ENCODE data around the gene MCUB.

The MCUB gene

GRCh38 chr4:109683621-109684253, 123.7 kb downstream of the MCUB start:
- no peak for DNase-seq

GRCh38 chr4:109684727-109685126, 124.7 kb downstream of the MCUB start:
- no peak for DNase-seq

DNA sequence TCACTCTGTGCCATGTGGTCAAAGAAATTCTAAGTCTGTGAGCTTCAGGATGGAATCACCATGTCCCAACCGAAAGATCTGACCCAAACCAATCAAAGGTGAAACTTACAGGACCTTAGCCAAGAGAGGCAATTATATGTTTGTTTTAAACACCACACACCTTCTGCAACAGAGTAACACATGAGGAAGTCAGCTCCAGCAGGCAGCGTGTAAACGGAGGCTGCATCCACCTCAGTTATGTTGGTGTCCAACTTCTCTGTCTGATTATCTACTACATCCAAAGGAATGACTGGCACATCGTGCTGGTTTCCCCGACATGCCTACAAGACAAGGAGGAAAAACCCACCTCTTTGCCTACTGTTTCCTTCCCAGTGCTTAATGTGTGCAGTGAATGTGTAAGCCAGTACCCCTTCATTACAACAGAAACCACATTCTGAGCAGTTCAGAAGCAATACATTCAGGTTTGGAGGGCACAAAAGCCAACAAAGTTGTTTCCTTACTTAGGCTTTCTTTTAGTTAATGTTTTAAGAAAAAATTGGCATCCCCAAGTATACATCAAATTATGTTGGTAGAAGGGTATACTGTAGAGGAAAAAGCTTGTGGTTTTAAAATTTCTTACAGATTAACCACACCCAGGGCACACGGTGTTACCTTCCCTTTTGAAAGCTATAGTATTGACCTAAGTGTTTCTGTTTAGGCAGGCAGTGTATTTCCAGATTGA, 130.8 kb downstream of the MCUB start:
- DNase-seq: no peak

DNA sequence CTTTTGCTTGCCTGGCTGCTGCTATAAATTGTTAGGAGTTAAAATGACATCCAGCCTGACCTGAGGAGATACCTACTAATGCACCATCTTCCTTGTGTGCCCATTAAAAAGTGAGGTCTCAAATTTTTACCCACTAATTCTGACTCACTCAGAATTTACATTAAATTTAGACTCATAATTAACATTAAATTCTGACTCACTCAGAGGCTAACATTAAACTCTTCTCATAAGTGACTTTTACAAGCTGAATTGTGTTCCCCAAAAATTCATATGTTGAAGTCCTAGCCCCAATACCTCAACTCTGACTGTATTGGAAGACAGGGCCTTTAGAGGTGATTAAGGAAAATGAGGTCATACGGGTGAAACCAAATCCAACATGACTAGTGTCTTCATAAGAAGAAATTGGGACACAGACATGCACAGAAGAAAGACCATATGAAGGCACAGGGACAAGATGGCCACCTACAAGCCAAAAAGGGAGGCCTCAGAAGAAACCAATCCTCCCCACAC, 131.4 kb downstream of the MCUB start:
- DNase-seq: no peak

- DNase-seq: no peak
Observed at GRCh38 chr4:109698656-109699055, 138.6 kb downstream of the MCUB start.

DNA sequence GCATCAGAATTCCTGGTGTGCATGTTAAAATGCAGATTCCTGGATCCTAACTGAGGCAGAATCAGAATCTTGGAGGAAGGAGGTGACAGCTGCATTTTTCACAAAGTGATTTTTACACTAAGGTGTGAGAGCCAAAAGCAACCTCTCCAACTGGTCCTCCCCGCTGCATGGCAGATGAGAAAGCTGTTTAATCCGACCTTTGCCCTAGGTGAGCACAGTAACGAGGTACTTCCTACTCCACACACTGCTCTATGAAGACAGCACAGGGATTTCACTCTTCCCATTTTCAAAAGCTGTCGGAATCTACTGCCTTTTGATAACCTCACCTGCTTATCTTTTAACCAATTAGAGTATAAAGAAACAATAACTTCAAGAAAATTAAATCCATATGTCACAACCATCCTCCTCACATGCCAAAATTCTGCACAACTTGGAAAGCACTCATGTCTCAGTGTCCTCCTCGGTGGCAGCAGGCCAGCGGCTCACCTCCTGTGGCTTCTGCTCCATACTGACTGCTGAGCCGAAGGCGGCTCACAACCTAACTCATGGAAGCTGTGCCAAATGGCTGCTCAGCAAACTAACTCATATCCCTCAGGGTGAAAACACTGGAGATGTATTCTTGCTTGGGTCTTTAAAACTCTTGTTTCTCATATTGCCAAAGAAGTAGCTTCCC, 139.6 kb downstream of the MCUB start:
- DNase-seq: peak; percentile 11

GRCh38 chr4:109701566-109702410, 141.7 kb downstream of the MCUB start:
- DNase-seq: peak; percentile 18

DNA sequence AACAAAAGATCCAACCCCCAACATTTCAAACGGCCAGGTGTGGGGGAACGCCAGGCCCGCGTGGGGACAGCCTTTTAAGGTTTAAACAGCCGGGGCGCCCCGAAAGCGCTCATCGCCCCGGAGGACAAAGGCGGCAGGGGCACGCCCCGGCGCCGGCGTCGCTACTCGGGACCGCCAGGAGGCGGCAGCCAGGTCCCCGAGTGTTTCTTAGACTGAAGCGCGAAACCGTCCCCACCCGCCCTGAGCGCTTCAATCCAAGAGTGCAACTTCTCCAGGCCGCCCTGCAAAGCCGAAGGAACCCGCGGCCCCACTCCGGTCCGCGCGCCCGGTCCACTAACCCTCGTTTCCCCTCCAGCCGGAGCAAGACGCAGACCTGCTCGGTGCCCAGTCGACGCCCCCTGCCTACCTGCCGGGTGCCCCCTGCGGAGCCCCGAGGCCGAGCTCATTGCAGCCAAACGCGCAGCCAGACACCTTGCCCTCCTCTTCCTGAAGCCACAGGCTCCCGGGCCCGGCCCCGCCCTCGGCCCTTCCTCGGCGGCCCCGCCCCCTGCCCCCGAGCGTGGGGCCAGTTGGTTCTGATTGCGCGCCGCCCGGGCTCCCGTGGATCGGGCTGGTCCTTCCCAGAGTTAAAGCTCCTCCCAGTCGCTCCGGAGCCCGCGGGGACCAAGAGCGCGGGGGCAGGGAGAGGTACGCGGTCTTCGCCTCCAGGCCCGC, 143.1 kb downstream of the MCUB start, which contains the start of gene CASP6:
Gene CASP6, minus strand, starts transcription at position 496 of the 714 bp plus-strand sequence. Its CDS starts 50 bp downstream, at position 446.
- DNase-seq: peak; percentile 86

DNA sequence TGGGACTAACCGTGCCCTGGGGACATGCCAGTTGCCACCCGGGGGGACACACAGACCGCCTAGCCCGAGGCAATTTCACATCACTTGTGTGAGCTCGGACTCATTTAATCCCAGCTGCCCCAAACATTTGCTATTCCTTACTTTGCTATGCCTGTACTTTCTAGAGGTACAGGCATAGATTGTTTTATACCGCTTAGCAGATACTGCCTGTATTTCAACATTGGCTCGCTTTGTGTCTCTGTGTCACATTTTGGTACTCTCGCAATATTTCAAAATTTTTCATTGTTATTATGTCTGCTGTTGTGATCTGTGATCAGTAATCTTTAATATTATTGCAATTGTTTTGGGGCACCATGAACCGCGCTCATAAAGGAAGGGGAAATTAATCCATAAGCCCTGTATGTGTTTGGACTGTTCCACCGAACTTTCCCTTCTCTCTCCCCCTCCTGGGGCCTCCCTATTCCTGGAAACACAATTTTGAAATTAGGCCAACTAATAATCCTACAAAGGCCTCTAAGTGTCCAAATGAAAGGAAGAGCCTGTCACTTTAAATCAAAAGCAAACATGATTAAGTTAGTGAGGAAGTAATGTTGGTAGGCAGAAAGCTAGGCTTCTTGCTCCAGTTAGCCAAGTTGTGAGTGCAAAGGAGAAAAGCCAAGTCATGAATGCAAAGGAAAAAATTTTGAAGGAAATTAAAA, 143.8 kb downstream of the MCUB start:
- peak; percentile 37 for DNase-seq

GRCh38 chr4:109708435-109708834, 148.4 kb downstream of the MCUB start:
- DNase-seq: no peak

- DNase-seq: no peak
Observed at GRCh38 chr4:109708990-109709389, 148.9 kb downstream of the MCUB start.

DNA sequence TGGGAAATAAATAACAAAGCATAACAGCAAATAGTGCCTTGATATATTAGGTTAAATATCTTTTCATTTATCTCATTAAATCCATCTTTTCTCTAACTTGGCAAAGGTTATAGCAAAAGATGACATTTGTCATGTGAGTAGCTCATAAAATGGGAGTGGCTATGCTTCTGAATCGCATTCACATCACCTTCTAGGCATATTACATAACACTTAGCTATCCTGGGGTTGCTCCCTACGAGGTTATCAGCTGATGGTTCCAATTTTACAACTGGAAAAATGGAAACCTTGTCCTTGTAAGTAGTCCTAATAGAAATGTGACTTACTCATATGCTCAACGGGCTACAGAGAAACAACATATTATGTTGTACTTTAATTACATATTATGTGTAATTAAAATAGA, 153.5 kb downstream of the MCUB start:
- DNase-seq: no peak

DNA sequence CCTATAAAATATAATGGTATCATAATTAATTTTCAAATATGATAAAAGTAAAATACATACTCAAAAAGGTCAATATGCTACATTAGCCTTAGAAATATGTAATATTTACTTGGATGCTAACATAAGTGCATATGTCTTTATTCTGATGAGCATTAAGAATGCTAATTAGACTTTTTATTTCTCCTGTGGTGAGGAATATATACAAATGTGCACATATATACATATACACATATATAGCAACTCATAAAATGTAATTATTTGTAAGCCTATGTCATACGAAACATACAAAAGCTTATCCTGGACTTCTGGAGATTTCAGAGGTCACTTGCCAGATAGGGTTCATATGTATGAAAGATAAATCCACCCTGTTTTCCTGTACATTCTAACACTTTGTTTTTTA, 158.7 kb downstream of the MCUB start:
- no peak for DNase-seq

DNA sequence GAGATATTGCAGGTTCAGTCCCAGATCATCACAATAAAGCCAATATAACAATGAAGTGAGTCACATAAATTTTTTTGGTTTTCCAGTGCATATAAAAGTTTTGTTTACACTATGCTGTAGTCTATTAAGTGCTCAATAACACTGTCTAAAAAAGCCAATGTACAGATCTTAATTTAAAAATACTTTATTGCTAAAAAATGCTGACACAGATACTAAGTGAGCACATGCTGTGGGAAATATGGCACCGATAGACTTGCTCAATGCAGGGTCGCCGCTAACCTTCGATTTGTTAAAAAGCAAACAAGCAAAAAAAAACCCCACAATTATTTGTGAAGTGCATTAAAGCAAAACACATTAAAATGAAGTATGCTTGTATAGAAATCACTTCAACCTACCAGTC, 159.6 kb downstream of the MCUB start:
- DNase-seq: no peak

DNA sequence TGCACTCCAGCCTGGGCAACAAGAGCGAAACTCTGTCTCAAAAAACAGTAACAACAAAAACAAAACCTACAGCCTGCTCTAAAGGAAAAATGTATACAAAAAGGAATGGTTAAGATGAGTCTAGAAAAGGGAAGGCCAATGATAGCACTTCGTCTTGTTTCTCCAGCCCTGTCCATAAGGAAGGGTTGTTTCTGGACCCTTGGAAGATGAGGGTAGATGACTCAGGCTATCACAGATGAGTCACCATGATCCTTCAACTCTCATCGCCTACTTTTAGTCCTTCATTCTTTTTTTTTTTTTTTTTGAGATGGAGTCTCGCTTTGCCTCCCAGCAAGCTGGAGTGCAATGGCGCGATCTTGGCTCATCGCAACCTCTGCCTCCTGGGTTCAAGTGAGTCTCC, 161.0 kb downstream of the MCUB start:
- peak; percentile 5 for DNase-seq

- no peak for DNase-seq
Observed at GRCh38 chr4:109722357-109722756, 162.3 kb downstream of the MCUB start.

DNA sequence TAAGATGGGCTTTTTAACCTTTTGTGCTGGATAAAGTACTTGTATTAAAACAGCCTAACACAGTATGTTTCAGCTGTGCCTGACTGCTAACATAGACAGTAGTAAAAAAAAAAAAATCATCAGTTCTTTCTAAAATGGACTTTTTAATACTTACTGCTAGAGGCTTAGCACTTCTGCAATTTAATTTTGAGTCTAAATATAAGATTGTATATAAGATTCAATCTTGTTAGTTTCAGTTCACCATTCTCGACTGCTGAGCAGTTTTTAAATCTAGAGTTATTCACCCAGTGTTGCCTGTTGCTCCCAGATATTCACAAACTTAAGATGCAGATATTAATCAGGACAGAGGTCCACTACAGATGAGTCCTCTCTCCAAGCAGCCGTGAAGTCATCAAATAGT, 163.1 kb downstream of the MCUB start:
- DNase-seq: no peak

- peak; percentile 5 for DNase-seq
Observed at GRCh38 chr4:109728385-109728784, 168.3 kb downstream of the MCUB start.

GRCh38 chr4:109729117-109729717, 169.2 kb downstream of the MCUB start:
- peak; percentile 43 for DNase-seq

DNA sequence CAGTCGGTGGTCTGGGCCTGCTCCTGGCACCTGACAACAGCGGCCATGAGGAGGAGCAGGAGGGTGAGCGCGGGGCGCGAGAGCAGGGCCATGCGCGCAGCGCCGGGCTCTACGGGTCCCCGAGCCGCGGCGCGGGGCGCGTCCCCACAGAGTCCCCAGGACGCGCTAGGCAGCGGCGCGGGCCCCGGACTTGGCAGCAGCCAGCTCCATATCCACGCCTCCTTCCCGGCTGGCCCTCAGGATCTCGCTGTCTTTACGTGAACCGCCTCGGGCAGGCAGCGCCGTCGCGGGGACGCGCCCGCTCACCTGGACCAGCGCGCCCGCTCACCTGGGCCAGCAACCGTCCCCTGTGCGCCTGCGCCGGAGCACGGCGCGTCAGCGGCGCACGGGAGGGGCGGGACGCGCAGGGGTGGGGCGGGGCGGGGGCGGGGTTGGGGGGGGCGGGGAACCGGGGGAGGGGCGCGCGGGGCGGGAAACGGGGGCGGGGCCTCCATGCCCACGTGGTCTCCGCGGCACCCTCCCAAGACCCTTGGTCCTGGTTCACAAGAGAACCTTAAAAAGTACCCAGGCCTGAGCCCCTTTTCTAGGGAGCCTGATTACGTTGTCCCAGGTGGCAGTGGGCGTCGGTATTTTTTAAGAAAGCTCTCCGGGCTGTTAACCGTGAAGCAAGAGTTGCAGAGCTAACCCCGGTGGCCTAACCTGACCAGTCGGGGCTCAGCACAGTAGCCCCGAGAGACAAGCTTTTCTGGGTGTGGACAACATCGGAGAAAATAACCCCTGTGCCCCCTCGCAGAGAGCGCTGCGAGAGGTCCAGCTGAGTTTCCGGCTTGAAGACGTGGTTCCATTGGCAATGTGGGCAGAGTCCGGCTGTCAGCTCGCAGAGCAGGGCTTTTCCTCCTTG, 169.9 kb downstream of the MCUB start, which contains the start of gene PLA2G12A:
Gene PLA2G12A, minus strand, starts transcription at position 353 of the 901 bp plus-strand sequence. Its CDS starts 261 bp downstream, at position 92.
- peak; percentile 95 for DNase-seq
